Uterus (tissue), 4 donors: Measurements from ENCODE around the gene SLC30A2. TPM values are rescaled to one million over a fixed set of nuclear protein-coding genes. Genes with fewer than 3 reads are reported as not detected.

Experiments used
- DNase-seq, 2 donors: peaks; one replicate each; pipeline ENCODE4 v3.0.0-alpha.2; 2019 to 2020
- H3K27ac ChIP-seq, 2 donors: fragments of 200-600 bp; sonication (generic); 1 replicate in 1 of 2; 2 replicates in 1 of 2; pipeline ENCODE4 v1.5.1; 2016 to 2018
- H3K27me3 ChIP-seq, 2 donors: fragments of 200-600 bp; sonication (generic); one replicate each; pipeline ENCODE4 v1.5.1; 2018 to 2019; ENCODE audit warnings: control low read depth in 1 of 2
- H3K36me3 ChIP-seq, 2 donors: fragments of 200-600 bp; sonication (generic); one replicate each; pipeline ENCODE4 v1.5.1; 2019; ENCODE audit warnings: control low read depth in 1 of 2
- H3K4me1 ChIP-seq, 2 donors: fragments of 200-600 bp; sonication (generic); one replicate each; pipeline ENCODE4 v1.5.1; 2018 to 2019; ENCODE audit warnings: control low read depth in 1 of 2
- H3K4me3 ChIP-seq, 2 donors: fragments of 200-600 bp; sonication (generic); 1 replicate in 1 of 2; 2 replicates in 1 of 2; pipeline ENCODE4 v1.5.1; 2018 to 2019; ENCODE audit warnings: mild to moderate bottlenecking in 1 of 2
- H3K9me3 ChIP-seq, 2 donors: fragments of 200-600 bp; sonication (generic); one replicate each; pipeline ENCODE4 v1.5.1; 2019; ENCODE audit warnings: control low read depth in 1 of 2
- CTCF ChIP-seq, 4 experiments: fragments of 200-600 bp in 2 of 4; fragments of 450-650 bp in 2 of 4; sonication (generic) in 2 of 4; IDR thresholded peaks; one replicate each; pipeline ENCODE4 v1.5.1; 2016 to 2019; ENCODE audit warnings: antibody characterized with exemption in 4 of 4, mild to moderate bottlenecking in 2 of 4, moderate library complexity in 1 of 4
- POLR2A ChIP-seq, 2 donors: fragments of 450-650 bp; IDR thresholded peaks; one replicate each; pipeline ENCODE4 v1.6.1; 2016; ENCODE audit warnings: antibody characterized with exemption in 2 of 2, mild to moderate bottlenecking in 1 of 2, moderate library complexity in 1 of 2
- intact Hi-C: fragments of 100-400 bp; cut with DNase I; formaldehyde crosslinking; loops from one replicate; pipeline ENCODE4 v1.15.1; 2023; ENCODE audit warnings: low total_unique reads
- total RNA-seq, 4 donors: library from RNA; depleted of rRNA in 3 of 4; stranded (reverse); fragments of >200 nt in 3 of 4; gene quantifications; one replicate each; pipeline versions ENCODE4 v1.1.0 to v1.2.4, GENCODE V29; 2014 to 2023
- donor health status: DM: yes; HTN: yes; CAD: no.

SLC30A2 gene
- total RNA-seq, 4 donors from 2014 or later, result 0.07 to 0.49 TPM; not detected in 2

DNA sequence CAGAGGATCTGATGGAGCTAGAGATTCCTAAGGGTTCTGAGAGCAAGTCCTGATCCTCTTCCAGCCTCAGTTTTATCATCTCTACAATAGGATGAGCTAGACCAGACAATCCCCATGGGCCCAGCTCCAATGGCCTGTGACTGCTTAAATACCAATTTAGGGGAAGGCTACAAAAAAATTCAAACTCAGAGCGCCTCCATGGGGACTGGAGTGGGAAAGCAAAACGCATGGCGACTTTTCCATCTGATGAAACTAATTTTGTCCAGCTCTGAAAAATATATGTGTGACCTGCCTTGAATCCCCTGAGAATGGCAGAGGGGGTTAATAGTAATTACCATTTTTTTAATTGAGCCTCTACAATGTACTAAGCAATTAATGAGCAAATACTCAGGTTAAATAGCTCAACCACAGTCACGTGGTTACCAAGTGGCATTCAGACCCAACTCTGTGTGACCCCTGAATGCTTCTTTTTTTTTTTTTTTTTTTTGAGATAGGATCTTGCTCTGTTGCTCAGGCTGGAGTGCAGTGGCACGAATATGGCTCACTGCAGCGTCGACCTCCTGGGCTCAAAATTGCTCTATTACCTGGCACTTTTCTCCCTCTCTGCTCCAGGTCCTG lies 15.9 kb downstream of the SLC30A2 start:
- Histone ChIP-seq H3K9me3 (no peaks in the 10 kb centered on the region), H3K27ac (no peak overlapping the region), H3K4me3 (no peak overlapping the region), H3K36me3 (no peaks in the 10 kb centered on the region), H3K4me1 (peaks cover 0 to 6% of the 10 kb centered on the region in 2 donors), H3K27me3 (no peaks in the 10 kb centered on the region)
- TF ChIP-seq POLR2A (IDR thresholded peaks at IDR 0.05) (no peak), CTCF (IDR thresholded peaks at IDR 0.05) (no peak)
- intact Hi-C loops, result no loop called here
- no peak for DNase-seq

DNA sequence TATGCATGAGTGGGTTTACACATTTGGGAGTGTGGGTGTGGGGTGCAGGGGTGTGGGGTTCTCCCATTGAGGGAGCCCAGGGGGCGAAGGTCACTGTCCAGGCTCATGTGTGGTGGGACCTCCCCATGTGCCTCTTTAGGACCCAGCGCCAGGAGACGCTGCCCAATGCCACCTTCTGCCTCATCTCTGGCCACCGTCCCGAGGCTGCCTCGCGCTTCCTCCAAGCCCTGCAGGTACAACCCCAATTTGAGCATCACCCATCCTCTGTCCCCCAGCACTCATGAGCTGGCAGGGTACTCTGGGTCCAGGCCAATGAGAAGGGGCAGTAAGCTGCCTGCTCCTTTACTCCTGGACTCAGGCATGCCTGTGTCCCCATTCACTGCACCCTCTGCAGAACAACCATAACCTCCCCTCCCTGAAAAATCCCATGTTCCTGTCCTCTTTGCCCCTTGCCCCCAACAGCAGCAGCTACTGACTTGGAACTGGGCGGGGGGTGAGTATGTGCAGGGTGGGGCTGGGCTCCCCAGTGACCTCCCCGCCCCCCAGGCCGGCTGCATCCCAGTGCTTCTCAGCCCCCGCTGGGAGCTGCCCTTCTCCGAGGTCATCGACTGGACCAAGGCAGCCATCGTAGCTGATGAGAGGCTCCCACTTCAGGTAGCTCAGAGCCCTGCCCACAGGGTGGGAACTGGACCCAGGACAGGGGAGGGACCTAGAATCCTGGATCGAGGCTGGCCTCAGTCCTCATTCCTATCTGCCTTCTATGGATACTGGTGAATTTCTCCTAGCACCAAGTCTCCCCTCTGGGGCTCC lies 16.7 kb downstream of the SLC30A2 start:
- TF ChIP-seq POLR2A (IDR thresholded peaks at IDR 0.05) (no peak), CTCF (IDR thresholded peaks at IDR 0.05) (no peak)
- Histone ChIP-seq H3K4me3 (no peak overlapping the region), H3K27me3 (no peaks in the 10 kb centered on the region), H3K27ac (no peak overlapping the region), H3K36me3 (no peaks in the 10 kb centered on the region), H3K9me3 (no peaks in the 10 kb centered on the region), H3K4me1 (no peaks in the 10 kb centered on the region)
- no peak for DNase-seq
- intact Hi-C loops, result no loop called here

DNA sequence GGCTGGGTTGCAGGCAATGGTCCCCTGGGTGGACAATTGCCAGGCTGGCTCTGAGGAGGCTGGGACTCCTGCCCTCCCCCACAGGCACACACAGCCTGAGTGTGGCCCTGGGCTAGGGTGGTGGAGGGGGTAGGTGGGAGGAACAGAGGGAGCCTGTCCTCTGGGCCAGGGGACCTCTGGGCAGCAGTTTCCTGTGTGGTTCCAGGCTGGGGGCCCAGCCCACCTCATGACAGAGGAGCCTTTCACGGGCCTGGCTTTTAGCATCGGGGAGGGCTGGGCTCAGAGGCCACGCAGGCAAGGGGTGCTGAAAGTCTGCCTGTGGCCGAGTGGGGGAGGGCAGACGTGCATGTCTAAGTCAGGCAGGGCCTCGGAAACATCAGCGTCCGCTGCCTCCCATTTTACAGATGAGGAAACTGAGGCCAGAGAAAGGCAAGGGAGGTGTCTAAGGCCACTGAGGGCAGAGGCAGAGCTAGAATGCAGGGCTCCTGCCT lies 17.4 kb downstream of the SLC30A2 start:
- no peaks in the 10 kb centered on the region for H3K36me3 ChIP-seq
- intact Hi-C loops, result no loop called here
- no peaks in the 10 kb centered on the region for H3K4me1 ChIP-seq
- TF ChIP-seq CTCF (IDR thresholded peaks at IDR 0.05) (no peak), POLR2A (IDR thresholded peaks at IDR 0.05) (no peak)
- no peaks in the 10 kb centered on the region for H3K9me3 ChIP-seq
- no peak overlapping the region for H3K4me3 ChIP-seq
- no peak overlapping the region for H3K27ac ChIP-seq
- DNase-seq, result no peak
- no peaks in the 10 kb centered on the region for H3K27me3 ChIP-seq

DNA sequence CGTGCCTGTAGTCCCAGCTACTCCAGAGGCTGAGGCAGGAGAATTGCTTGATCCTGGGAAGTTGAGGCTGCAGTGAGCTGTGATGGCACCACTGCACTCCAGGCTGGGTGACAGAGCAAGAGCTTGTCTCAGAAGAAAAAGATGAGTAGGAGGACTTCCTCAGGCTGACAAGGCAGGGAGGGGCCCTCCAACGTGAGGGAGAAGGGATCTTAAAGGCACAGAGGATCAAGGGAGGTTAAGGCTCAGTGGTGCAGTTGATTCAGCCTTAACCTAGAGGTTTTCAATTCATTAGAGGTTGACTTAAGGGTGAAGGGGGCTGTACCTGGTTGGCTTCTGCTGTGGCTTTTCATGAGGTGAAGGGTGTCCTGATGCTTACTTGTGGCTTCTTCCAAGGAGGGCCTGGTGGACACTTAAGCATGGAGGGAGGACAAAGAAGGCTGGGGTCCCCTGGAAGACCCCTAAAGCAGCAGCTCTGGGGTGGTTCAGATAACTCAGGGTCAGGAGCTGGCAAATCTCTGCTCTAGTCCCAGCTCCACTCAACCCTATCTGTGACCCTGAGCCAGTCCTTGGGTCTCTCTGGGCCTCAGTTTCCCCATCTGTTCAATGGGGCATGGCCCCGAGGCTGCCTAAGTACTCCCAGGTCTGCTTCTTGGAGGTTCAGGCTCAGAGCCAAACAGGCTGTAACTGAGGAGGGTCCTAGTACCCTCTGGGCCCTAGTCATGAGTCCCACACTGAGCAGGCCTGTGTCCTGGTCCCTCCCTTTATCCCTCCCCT lies 18.0 kb downstream of the SLC30A2 start:
- Histone ChIP-seq H3K4me1 (no peaks in the 10 kb centered on the region), H3K27me3 (no peaks in the 10 kb centered on the region), H3K9me3 (no peaks in the 10 kb centered on the region), H3K36me3 (no peaks in the 10 kb centered on the region), H3K4me3 (no peak overlapping the region), H3K27ac (no peak overlapping the region)
- TF ChIP-seq POLR2A (IDR thresholded peaks at IDR 0.05), result no peak
- TF ChIP-seq CTCF (IDR thresholded peaks at IDR 0.05), result no peak
- intact Hi-C loops, result no loop called here
- no peak for DNase-seq
